NCI-H2029 treated with DMSO at 0.1 percent for 48 hours (cell line): ENCODE measurements around the gene AGAP1.

Experiments
- DNase-seq: peaks from one replicate; lab custom pipeline; 2025; lab: John Stamatoyannopoulos, UW

AGAP1 gene

DNA sequence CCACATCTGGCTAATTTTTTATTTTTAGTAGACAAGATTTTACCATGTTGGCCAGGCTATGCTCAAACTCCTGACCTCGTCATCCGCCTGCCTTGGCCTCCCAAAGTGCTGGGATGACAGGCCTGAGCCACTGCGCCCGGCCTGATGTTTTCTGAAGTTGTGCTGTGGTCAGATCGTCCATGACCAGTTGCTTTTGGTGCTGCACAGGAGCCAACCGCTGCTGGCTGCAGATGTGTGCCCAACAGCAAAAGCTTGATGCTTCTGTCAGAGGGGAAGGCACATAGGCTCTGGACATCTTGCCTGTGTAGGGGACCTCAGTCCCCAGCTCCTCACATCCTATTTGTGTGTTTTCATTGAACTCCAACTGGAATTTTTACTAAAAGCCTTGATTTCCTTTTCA is 218.3 kb downstream of the AGAP1 start:
- no peak for DNase-seq

DNA sequence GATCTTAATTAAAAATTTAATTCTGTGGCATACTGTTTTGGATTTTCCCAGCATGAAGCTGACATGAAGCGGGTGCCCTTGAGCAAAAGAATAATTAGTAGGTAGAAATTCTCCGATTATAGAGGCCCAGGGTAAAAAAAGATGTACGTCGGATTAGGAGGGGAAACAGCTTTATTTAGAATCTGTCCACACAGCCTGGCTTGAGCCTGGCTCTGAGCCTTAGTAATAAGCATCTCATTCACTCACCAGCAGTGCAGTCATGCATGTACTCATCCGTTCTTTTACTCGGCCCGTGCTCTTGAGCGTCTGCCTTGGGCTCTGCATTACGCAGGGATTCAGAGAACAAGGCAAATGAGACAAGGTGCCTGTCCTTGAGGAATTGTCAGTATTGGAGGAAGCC is 219.3 kb downstream of the AGAP1 start:
- no peak for DNase-seq

DNA sequence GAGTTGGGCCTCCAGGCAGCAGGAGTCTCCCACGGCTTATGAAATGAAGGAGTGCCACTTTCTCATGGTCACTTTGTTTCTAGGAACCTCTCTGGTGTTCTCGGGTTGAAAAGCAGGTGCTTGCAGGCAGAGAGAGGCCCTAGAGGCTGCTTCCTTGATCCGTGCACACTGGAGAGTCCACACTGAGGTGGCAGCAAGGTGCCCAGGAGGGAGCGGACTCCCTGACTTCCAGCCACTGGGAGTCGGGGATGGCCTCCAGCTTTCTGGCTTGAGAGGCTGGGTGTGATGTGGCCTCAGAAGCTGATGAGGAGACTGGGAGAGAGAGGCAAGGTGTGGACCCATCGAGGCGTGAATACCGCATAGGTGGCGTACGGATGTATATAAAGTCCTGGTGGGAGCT is 221.8 kb downstream of the AGAP1 start:
- no peak for DNase-seq

- peak; percentile 38 for DNase-seq
These were observed 223.1 kb downstream of the AGAP1 start for GRCh38 chr2:235716875-235717496.

- no peak for DNase-seq
These were observed 225.5 kb downstream of the AGAP1 start for GRCh38 chr2:235719146-235719942.

GRCh38 chr2:235721625-235722024 is 227.8 kb downstream of the AGAP1 start:
- no peak for DNase-seq

GRCh38 chr2:235722869-235723268 is 229.0 kb downstream of the AGAP1 start:
- no peak for DNase-seq

DNA sequence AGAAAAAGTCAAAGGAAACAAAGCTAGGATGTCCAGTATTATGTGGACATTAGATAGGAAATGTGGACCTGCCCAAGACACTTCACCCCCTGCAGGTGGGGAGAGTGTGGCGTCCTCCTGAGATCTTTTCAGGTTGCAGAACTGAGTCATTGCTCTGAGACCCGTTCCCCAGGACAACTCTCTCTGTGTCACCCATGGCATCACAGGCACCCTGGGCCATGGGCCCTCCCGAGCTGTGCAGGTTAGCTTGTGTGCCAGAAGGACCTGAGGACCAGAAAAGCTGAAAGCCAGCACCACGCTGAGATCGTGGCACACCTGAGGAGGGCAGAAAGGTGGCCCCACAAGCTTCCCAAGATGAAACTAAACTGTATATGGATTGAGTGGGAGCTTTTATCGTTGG is 229.5 kb downstream of the AGAP1 start:
- DNase-seq: no peak

DNA sequence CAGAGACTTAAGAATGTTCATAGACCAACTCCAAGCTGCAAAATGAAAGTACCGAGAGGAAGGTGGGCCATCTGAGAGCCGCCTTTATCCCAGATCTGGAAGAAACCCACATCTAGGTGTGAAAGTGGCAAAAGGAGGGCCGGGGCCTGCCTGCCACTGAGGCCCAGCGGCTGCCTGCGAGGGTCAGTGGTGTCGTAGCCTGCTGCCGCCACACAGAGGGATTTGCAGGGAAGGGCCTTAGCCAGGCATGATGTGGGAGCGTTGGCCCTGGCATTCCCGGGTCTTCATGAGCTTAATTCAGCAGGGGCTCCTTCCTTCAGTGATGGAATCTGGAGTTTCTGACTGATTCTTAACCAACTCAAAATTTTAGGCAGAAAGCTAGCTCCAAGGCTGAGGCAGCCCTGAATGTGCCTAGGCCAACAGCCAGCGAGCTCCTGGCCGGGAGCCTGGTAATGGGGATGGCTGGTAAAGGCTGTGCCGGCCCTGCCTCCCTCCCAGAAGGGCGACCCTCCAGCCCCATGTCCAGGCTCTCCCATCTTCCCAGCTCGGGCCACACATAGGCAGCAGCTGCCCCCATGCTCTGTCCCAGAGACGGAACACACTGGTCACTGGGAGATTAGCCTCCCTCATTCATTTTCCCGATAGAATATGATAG is 230.1 kb downstream of the AGAP1 start:
- DNase-seq: no peak

GRCh38 chr2:235725016-235725489 is 231.2 kb downstream of the AGAP1 start:
- DNase-seq: peak; percentile 17

- DNase-seq: no peak
These were observed 232.0 kb downstream of the AGAP1 start for GRCh38 chr2:235725841-235726240.

DNA sequence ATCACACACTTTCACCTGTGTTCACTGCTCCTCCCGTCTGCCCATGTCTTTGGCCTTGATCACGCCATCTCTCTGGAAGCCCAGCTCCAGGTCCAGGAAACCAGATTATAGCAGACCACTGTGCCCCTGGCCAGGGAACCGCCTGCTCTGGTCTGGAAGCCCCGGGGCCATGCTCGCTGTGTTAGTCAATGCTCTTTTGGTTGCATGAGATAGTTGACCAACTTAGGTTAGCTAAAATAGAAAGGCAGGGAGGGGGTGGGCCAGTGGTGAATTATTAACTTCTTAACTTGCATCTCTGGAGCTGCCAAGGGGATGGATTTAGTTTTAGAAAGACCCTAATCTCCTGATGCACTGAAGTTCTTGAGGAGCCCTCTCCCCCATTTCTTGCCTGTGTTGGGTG is 232.7 kb downstream of the AGAP1 start:
- DNase-seq: no peak

DNA sequence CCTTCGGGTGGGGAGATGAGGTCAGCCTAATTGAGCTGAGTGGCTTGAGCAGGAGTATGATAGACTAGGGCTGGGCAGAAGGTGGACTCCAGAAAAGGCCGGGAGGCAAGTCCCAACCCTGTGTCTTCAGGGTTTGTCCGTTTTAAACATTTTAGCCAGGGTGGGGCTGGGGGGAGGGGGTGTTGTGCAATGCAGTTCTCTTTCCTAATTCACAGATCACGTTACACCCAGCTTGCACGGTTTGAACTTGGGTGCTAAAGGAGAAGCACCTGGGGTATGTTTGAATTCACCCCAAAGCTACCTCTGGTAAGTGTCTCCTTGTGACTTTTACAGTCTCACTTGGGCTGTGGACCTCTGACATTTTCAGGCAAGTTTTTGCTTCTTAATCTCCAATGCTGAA is 233.3 kb downstream of the AGAP1 start:
- no peak for DNase-seq

GRCh38 chr2:235727891-235728799 is 234.3 kb downstream of the AGAP1 start:
- no peak for DNase-seq

- DNase-seq: no peak
These were observed 235.1 kb downstream of the AGAP1 start for GRCh38 chr2:235728800-235729556.

DNA sequence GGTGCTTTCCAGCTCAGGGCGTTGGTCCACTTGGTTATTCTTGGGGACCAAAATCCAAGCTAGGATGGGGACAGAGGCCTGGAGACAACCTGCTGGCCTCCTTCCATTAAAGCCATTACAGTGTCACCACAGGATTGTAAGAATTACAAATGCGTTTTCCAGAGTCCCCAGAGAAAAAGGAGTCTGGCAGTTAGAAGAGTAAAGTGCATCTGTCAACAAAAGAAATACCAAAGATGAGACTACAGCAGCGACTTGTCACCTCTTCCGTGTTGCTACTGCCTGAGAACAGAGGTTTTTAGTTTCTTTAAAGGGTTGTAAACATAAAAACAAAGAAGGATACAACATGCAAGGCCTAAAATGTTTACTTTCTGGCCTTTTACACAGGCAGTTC is 235.7 kb downstream of the AGAP1 start:
- no peak for DNase-seq

GRCh38 chr2:235730115-235730514 is 236.3 kb downstream of the AGAP1 start:
- no peak for DNase-seq

DNA sequence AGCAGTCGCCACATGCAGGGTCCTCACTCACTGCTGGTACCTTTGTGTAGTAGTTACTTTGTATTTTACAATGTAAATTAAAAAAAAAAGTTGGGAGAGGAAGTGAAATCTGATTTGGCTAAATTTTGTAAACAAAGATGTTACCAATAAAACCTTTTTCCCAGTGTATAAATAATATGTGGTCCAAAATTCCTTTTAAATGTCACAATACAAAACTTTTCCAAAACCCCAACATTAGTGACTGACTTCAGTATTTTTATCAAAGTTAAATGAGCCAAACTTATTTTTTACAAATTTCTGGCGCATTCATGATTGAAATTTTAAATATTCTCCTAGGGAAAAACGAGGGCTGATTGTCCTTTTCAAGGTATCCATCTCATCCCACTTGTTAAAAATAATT is 239.9 kb downstream of the AGAP1 start:
- no peak for DNase-seq

DNA sequence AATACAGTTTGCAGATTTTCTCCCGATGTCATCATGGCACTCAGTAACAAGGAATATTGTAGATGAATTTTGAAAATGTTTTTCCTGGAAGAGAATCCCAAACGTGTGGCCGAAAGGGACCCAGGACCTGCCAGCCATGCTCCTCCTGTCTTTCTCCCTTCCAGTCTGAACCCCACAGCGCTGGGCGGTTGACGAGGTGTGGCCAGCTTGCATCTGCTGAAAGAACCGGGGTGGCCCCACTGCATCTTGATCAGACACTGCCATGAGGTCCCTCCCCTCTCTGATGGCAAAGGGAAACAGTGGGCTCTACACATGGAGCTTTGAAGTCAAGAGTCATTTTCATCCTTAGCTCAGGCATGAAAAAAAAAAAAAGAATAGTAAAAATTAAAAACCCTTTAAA is 240.3 kb downstream of the AGAP1 start:
- DNase-seq: no peak

DNA sequence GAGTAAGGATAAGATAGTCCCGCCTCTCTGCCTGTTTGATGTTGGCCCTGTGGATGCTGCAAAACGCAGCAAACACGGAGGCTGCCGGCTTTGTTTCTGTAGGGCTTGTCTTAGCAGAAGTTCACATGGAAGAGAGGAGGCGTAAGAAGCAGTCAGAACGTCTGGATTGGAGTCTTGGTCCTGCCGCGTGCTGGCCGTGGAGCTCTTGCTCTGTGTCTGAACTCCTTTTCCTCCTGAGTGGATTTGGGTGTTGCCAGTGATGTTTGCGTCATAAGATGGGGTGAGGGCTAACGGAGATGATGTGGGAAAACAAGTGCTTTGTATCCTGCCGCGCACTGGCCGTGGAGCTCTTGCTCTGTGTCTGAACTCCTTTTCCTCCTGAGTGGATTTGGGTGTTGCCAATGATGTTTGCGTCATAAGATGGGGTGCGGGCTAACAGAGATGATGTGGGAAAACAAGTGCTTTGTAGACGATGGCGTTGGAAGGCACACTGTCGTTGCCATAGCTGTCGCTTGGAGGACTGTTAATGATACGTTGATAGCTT is 240.9 kb downstream of the AGAP1 start:
- DNase-seq: no peak

- no peak for DNase-seq
These were observed 243.6 kb downstream of the AGAP1 start for GRCh38 chr2:235737396-235737795.
